B cell (primary cell): ENCODE measurements around the gene PIAS4.

Experiments used
- CTCF ChIP-seq: fragments of 200-600 bp; IDR thresholded peaks from one replicate; pipeline ENCODE4 v1.8.0; 2022; ENCODE audit warnings: antibody characterized with exemption, mild to moderate bottlenecking
- EZH2 ChIP-seq: IDR thresholded peaks from 2 replicates; pipeline ENCODE4 v1.6.1; 2012; ENCODE audit warnings: borderline replicate concordance, low read depth, mild to moderate bottlenecking, moderate library complexity, low read length; ENCODE audit not compliant: insufficient read depth, poor library complexity, severe bottlenecking

- TF ChIP-seq CTCF (peak; percentile 76), EZH2 (no peak)
Measured at GRCh38 chr19:3986260-3987041, 21.1 kb upstream of the PIAS4 start.
